ENCODE results near the gene CLDN20. TPM values are rescaled to one million over a fixed set of nuclear protein-coding genes. Genes with fewer than 3 reads are reported as not detected.

The CLDN20 gene
- total and polyA plus RNA-seq, 2 of the 4 experiments (the other 2 are of a cell fraction), result not detected

- CTCF ChIA-PET, result interaction anchor here (0.6 kb wide), 1 partner anchor 148 kb away, joined by 3 read pairs; no protein-coding TSS in a partner anchor
- BruUV-seq (replicated peaks), result no TSS peak
Observed at GRCh38 chr6:155301867-155302266, 38.1 kb downstream of the CLDN20 start.

More at GRCh38 chr6:155301867-155302266, 38.1 kb downstream of the CLDN20 start:
- ATAC-seq (ENCODE audit: low read depth) (peak; percentile 77), DNase-seq (peak; percentile 55)
- H2AK9ac ChIP-seq (replicated peaks; ENCODE audit: low read depth, low read length, poor library complexity), result no peak overlapping the region
- TF ChIP-seq SMC3 (IDR thresholded peaks at IDR 0.05; ENCODE audit: low read depth, low read length) (no peak), MXI1 (IDR thresholded peaks at IDR 0.05; ENCODE audit: borderline replicate concordance, low read depth, low read length) (no peak), ELK1 (IDR thresholded peaks at IDR 0.05; ENCODE audit: borderline replicate concordance, low read depth, low read length) (no peak), FOS (IDR thresholded peaks at IDR 0.05; ENCODE audit: low read depth, low read length) (no peak), RAD21 (IDR thresholded peaks at IDR 0.05; ENCODE audit: low read length) (no peak), RFX5 (IDR thresholded peaks at IDR 0.05; ENCODE audit: low read depth, low read length) (no peak), MAFK (IDR thresholded peaks at IDR 0.05; ENCODE audit: low read depth, low read length) (no peak), CTCF (conservative IDR thresholded peaks at IDR 0.05; ENCODE audit: low read depth, low read length) (no peak), CEBPB (IDR thresholded peaks at IDR 0.05; ENCODE audit: low read depth, low read length) (no peak), RCOR1 (IDR thresholded peaks at IDR 0.05; ENCODE audit: insufficient replicate concordance, low read length) (no peak), NFE2L2 (IDR thresholded peaks at IDR 0.05; ENCODE audit: low read depth, low read length) (no peak)
- H3K4me2 ChIP-seq (ENCODE audit: low read depth, low read length), result no peak overlapping the region
- dilution Hi-C loops (cut with HindIII; ENCODE audit: low sequenced_read_pairs, unreplicated experiment) (no loop called here), intact Hi-C loops (cut with micrococcal nuclease) (no loop called here), in situ Hi-C loops (cut with MboI; ENCODE audit: low sequenced_read_pairs) (no loop called here)
- H3K56ac ChIP-seq (ENCODE audit: extremely low read depth, insufficient read depth, low read length), result no peak overlapping the region
- H3K4ac ChIP-seq (ENCODE audit: low read depth, low read length), result no peak overlapping the region
- no peak overlapping the region for H2BK15ac ChIP-seq (ENCODE audit: low read depth, low read length)
- H3K79me1 ChIP-seq (ENCODE audit: low read depth in 1 of 2, low read length in 2 of 2), result peaks cover 16 to 32% of the 10 kb centered on the region in 2 experiments
- H2BK120ac ChIP-seq (ENCODE audit: low read depth, low read length), result no peak overlapping the region
- H3K9me3 ChIP-seq (ENCODE audit: control insufficient read depth, insufficient read depth, low read length), result no peaks in the 10 kb centered on the region
- no peak overlapping the region for H2AK5ac ChIP-seq (ENCODE audit: low read depth, low read length)
- H3K4me1 ChIP-seq (ENCODE audit: control insufficient read depth, insufficient read depth, low read length), result 0 out of 2 replicates have a peak, but pooled peaks cover 2% of the 10 kb centered on the region
- H4K8ac ChIP-seq (ENCODE audit: low read depth in 2 of 2, low read length in 2 of 2), result no peak overlapping the region
- no peak overlapping the region for H3K18ac ChIP-seq (ENCODE audit: low read depth, low read length)
- no CpG with 5 or more reads among the region's 2 CpGs for WGBS, 2 experiments (ENCODE audit: extremely low coverage in 2 of 2, insufficient read length in 1 of 2)
- peak overlapping the region; percentile 37; the same call in 1 of the 2 replicates for H3K27ac ChIP-seq (ENCODE audit: insufficient read depth, low read length)
- no peak overlapping the region for H3K9ac ChIP-seq (ENCODE audit: low read depth, low read length)
- H4K91ac ChIP-seq (ENCODE audit: insufficient read depth, low read depth, low read length), result no peak overlapping the region; the same call in 1 of the 2 replicates
- POLR2A ChIA-PET (ENCODE audit: unreplicated experiment), result no interaction called here
- no peaks in the 10 kb centered on the region for H4K20me1 ChIP-seq (ENCODE audit: insufficient read depth, low read length)
- H2BK20ac ChIP-seq (ENCODE audit: low read depth, low read length), result no peak overlapping the region
- H3K4me3 ChIP-seq (ENCODE audit: insufficient read depth, low read depth, low read length), result no peak overlapping the region
- H3K9me1 ChIP-seq (ENCODE audit: insufficient read depth, low read length), result peaks cover 3% of the 10 kb centered on the region; the same call in 1 of the 2 replicates
- H2BK5ac ChIP-seq (ENCODE audit: low read depth, low read length, poor library complexity, severe bottlenecking), result peak overlapping the region; percentile 81
- no peak overlapping the region for H3K14ac ChIP-seq (replicated peaks; ENCODE audit: low read depth, low read length)
- H2AFZ ChIP-seq (replicated peaks; ENCODE audit: low read length, poor library complexity), result no peak overlapping the region
- H4K5ac ChIP-seq (ENCODE audit: low read depth, low read length), result no peak overlapping the region
- no peaks in the 10 kb centered on the region for H3K27me3 ChIP-seq (ENCODE audit: control insufficient read depth, insufficient read depth, low read length)
- no peak overlapping the region for H3K23ac ChIP-seq (ENCODE audit: low read depth, low read length)
- H3K36me3 ChIP-seq (ENCODE audit: control insufficient read depth, insufficient read depth, low read length), result peaks cover 8% of the 10 kb centered on the region

All from IMR-90 (cell line).